GM23338 (cell line): Measurements from ENCODE around the gene CHN1. TPM values are rescaled to one million over a fixed set of nuclear protein-coding genes. Genes with fewer than 3 reads are reported as not detected.

Experiments
- ATAC-seq: fragments of 200-7000 bp; cut with Tn5 transposase; 3 replicates; pipeline ENCODE4 v1.9.1; 2020
- DNase-seq: peaks from one replicate; pipeline ENCODE4 v3.0.0-alpha.2; 2015; ENCODE audit warnings: low spot score
- H2AFZ ChIP-seq: fragments of 200-600 bp; sonication (generic); 2 replicates; pipeline ENCODE4 v1.8.0; 2016; ENCODE audit warnings: antibody characterized with exemption, mild to moderate bottlenecking, moderate library complexity
- H3F3A ChIP-seq: fragments of 200-600 bp; sonication (generic); replicated peaks from 2 replicates; pipeline ENCODE4 v1.8.0; 2017; ENCODE audit warnings: antibody characterized with exemption, mixed run types, low read depth
- H3K27ac ChIP-seq: fragments of 200-600 bp; sonication (generic); 2 replicates; pipeline ENCODE4 v1.6.1; 2016; ENCODE audit warnings: low read depth
- H3K27me3 ChIP-seq: fragments of 200-600 bp; sonication (generic); 2 replicates; pipeline ENCODE4 v1.8.0; 2016; ENCODE audit warnings: mild to moderate bottlenecking, mixed run types, moderate library complexity; ENCODE audit not compliant: insufficient read depth
- H3K36me3 ChIP-seq: fragments of 200-600 bp; sonication (generic); 2 replicates; pipeline ENCODE4 v1.8.0; 2016; ENCODE audit warnings: mild to moderate bottlenecking; ENCODE audit not compliant: insufficient read depth
- H3K4me1 ChIP-seq: fragments of 200-600 bp; sonication (generic); 2 replicates; pipeline ENCODE4 v1.8.0; 2016; ENCODE audit warnings: mild to moderate bottlenecking, moderate library complexity; ENCODE audit not compliant: insufficient read depth
- H3K4me2 ChIP-seq: fragments of 200-600 bp; sonication (generic); 2 replicates; pipeline ENCODE4 v1.7.1; 2017; ENCODE audit warnings: mixed run types
- H3K4me3 ChIP-seq: fragments of 200-600 bp; sonication (generic); 2 replicates; pipeline ENCODE4 v1.6.1; 2016; ENCODE audit warnings: mixed run types
- H3K79me2 ChIP-seq: fragments of 200-600 bp; sonication (generic); replicated peaks from 2 replicates; pipeline ENCODE4 v1.8.0; 2017; ENCODE audit warnings: mild to moderate bottlenecking; ENCODE audit not compliant: insufficient read depth
- H3K9me2 ChIP-seq: fragments of 200-600 bp; sonication (generic); 2 replicates; pipeline ENCODE4 v1.8.0; 2017; ENCODE audit not compliant: insufficient read depth
- H4K20me1 ChIP-seq: fragments of 200-600 bp; sonication (generic); replicated peaks from 2 replicates; pipeline ENCODE4 v1.8.0; 2017; ENCODE audit warnings: mild to moderate bottlenecking; ENCODE audit not compliant: insufficient read depth
- H3K27ac Mint-ChIP-seq: 2 replicates; pipeline ENCODE4 v1.8.0; 2020; ENCODE audit warnings: inconsistent platforms, mild to moderate bottlenecking, moderate library complexity, mixed read lengths
- H3K27me3 Mint-ChIP-seq: 3 replicates; pipeline ENCODE4 v1.8.0; 2022; ENCODE audit warnings: low read depth, mild to moderate bottlenecking, moderate library complexity, mixed read lengths, inconsistent platforms; ENCODE audit not compliant: insufficient read depth, poor library complexity
- H3K36me3 Mint-ChIP-seq: 3 replicates; pipeline ENCODE4 v1.8.0; 2021; ENCODE audit warnings: low read depth, mild to moderate bottlenecking, inconsistent platforms, moderate library complexity, mixed read lengths
- H3K4me1 Mint-ChIP-seq: 3 replicates; pipeline ENCODE4 v1.8.0; 2020; ENCODE audit warnings: mild to moderate bottlenecking, inconsistent platforms, mixed read lengths
- H3K4me3 Mint-ChIP-seq: 3 replicates; pipeline ENCODE4 v1.8.0; 2021; ENCODE audit warnings: moderate library complexity, mild to moderate bottlenecking, inconsistent platforms, mixed read lengths
- H3K9me3 Mint-ChIP-seq: 3 replicates; pipeline ENCODE4 v1.8.0; 2020; ENCODE audit warnings: moderate library complexity, mild to moderate bottlenecking, inconsistent platforms, mixed read lengths
- CREB1 ChIP-seq: fragments of 250-450 bp; sonication (Bioruptor Pico); IDR thresholded peaks from 2 replicates; pipeline ENCODE4 v1.5.0; 2020; ENCODE audit warnings: low read depth, mild to moderate bottlenecking, moderate library complexity
- EZH2phosphoT487 ChIP-seq: fragments of 200-600 bp; sonication (generic); IDR thresholded peaks from one replicate; pipeline ENCODE4 v1.8.1; 2018; ENCODE audit warnings: antibody characterized with exemption; ENCODE audit not compliant: unreplicated experiment
- JUNB ChIP-seq: IDR thresholded peaks from one replicate; pipeline ENCODE4 v1.6.1; 2016; ENCODE audit warnings: antibody characterized with exemption; ENCODE audit not compliant: unreplicated experiment
- NANOG ChIP-seq: IDR thresholded peaks from 2 replicates; pipeline ENCODE4 v1.6.1; 2016; ENCODE audit warnings: antibody characterized with exemption, borderline replicate concordance
- POLR2AphosphoS5 ChIP-seq: IDR thresholded peaks from 2 replicates; pipeline ENCODE4 v1.6.1; 2016; ENCODE audit warnings: antibody characterized with exemption, low read depth
- STAT1 ChIP-seq: IDR thresholded peaks from one replicate; pipeline ENCODE4 v1.6.1; 2016; ENCODE audit warnings: antibody characterized with exemption; ENCODE audit not compliant: unreplicated experiment
- ZNF114 ChIP-seq: fragments of 250-450 bp; sonication (Bioruptor Pico); IDR thresholded peaks from 2 replicates; pipeline ENCODE4 v1.5.0; 2020; ENCODE audit warnings: mild to moderate bottlenecking, moderate library complexity
- ZNF331 ChIP-seq: fragments of 250-450 bp; sonication (Bioruptor Pico); IDR thresholded peaks from 2 replicates; pipeline ENCODE4 v1.5.0; 2020; ENCODE audit warnings: low read depth, mild to moderate bottlenecking, moderate library complexity
- ZNF462 ChIP-seq: fragments of 250-450 bp; sonication (Bioruptor Pico); IDR thresholded peaks from 2 replicates; pipeline ENCODE4 v1.5.0; 2020; ENCODE audit warnings: mild to moderate bottlenecking, moderate library complexity
- polyA plus RNA-seq: library from polyadenylated mRNA; unstranded; fragments of >200 nt; fragmentation: Nextera tagmentation; extraction: Ambion mirVana; gene quantifications from 2 replicates; pipeline ENCODE4 v1.2.1, GENCODE V29; 2016
- total RNA-seq: library from RNA; depleted of rRNA; stranded (reverse); fragments of >200 nt; shearing (Covaris generic); gene quantifications from 2 replicates; pipeline ENCODE4 v1.2.3, GENCODE V29; 2014
- TF ChIP-seq, protein P1 (sequence below), 2 experiments: fragments of 200-600 bp in 1 of 2; sonication (generic) in 1 of 2; conservative IDR thresholded peaks; 2 replicates each; pipeline versions ENCODE4 v1.5.1 to v1.6.1; 2016 to 2017; ENCODE audit warnings: antibody characterized with exemption in 2 of 2, low read depth in 2 of 2, mild to moderate bottlenecking in 2 of 2, moderate library complexity in 1 of 2

Gene CHN1
- total and polyA plus RNA-seq, 2 experiments from 2014 or later = 28.1 to 36.5 TPM

DNA sequence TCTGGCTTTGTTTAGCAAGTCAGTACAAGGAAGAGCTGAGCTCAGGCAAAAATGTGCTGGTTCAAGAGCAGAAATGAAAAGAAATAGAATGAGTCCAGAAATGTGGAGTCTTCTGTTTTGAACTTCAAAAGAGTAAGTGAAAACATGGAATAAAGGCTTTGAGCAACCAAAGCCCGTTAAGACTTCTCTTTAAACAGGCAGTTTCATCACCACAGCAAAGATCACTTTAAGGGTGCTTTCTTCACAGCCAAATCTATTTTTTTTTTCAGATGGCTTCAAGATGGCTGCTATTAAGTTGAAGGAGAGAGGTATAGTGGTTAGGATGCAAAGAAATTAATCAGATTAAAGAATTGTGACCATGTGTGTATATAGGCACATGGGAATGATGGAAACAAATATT is 238.9 kb downstream of the CHN1 start:
- H3K4me3 Mint-ChIP-seq = no peak overlapping the region
- Histone ChIP-seq H2AFZ (peak overlapping the region; percentile 79), H3K4me2 (no peak overlapping the region), H3K79me2 (no peaks in the 10 kb centered on the region), H4K20me1 (no peaks in the 10 kb centered on the region), H3K4me1 (peaks cover 16% of the 10 kb centered on the region), H3K9me2 (peaks cover 3% of the 10 kb centered on the region; the same call in 1 of the 2 replicates), H3K36me3 (no peaks in the 10 kb centered on the region), H3K4me3 (no peak overlapping the region), H3K27me3 (no peaks in the 10 kb centered on the region), H3F3A (peaks cover 12% of the 10 kb centered on the region), H3K27ac (no peak overlapping the region)
- no peak overlapping the region for H3K27ac Mint-ChIP-seq
- no peak for TF ChIP-seq ZNF462 (CRISPR knock-in tag)
- no peak for TF ChIP-seq ZNF331 (CRISPR knock-in tag)
- TF ChIP-seq NANOG = no peak
- no peak for TF ChIP-seq EZH2phosphoT487
- TF ChIP-seq, protein P1, sequence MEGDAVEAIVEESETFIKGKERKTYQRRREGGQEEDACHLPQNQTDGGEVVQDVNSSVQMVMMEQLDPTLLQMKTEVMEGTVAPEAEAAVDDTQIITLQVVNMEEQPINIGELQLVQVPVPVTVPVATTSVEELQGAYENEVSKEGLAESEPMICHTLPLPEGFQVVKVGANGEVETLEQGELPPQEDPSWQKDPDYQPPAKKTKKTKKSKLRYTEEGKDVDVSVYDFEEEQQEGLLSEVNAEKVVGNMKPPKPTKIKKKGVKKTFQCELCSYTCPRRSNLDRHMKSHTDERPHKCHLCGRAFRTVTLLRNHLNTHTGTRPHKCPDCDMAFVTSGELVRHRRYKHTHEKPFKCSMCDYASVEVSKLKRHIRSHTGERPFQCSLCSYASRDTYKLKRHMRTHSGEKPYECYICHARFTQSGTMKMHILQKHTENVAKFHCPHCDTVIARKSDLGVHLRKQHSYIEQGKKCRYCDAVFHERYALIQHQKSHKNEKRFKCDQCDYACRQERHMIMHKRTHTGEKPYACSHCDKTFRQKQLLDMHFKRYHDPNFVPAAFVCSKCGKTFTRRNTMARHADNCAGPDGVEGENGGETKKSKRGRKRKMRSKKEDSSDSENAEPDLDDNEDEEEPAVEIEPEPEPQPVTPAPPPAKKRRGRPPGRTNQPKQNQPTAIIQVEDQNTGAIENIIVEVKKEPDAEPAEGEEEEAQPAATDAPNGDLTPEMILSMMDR (conservative IDR thresholded peaks at IDR 0.05; ENCODE audit: low read depth in 2 of 2) = no peak
- no peak for TF ChIP-seq ZNF114 (CRISPR knock-in tag)
- no peak for TF ChIP-seq CREB1 (CRISPR knock-in tag)
- no peak for TF ChIP-seq JUNB
- no peak for TF ChIP-seq STAT1
- TF ChIP-seq POLR2AphosphoS5 = no peak
- H3K36me3 Mint-ChIP-seq = no peaks in the 10 kb centered on the region; the same call in 2 of the 3 replicates
- H3K27me3 Mint-ChIP-seq = peaks cover 9% of the 10 kb centered on the region
- ATAC-seq = no peak
- H3K9me3 Mint-ChIP-seq = no peaks in the 10 kb centered on the region
- no peak for DNase-seq
- peaks cover 30% of the 10 kb centered on the region for H3K4me1 Mint-ChIP-seq
